ENCODE data around the gene TTC3.

Gene TTC3

DNA sequence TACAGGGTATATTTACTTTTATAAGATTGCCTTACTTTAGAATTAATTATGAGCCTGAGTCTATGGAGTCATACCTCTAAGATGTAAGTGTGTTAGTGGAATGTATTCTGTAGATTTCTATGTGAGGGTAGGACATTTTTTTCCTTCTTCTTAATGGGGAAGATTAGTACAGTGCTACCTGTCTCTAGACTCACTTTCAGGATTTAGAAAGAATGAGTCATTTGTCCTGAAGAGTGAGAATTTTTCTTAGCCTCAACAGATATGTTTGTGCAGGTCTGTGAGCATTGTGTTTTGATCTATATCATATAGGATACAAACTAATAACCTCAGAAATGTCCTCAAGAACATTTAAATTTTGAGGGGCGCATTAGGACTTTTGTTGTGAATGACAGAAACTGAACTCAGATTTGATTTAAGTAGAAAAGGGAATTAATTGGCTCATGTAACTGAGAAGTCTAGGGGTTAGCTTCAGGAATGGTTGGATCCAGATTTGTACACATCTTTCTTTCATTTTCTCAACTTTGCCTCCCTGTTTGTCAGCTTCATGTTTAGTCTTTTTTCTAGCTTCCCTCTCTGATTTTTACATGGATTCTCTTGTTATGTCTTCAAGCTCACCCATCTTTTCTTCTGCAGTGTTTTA, 45.3 kb downstream of the TTC3 start:
- TF ChIP-seq, protein P1, sequence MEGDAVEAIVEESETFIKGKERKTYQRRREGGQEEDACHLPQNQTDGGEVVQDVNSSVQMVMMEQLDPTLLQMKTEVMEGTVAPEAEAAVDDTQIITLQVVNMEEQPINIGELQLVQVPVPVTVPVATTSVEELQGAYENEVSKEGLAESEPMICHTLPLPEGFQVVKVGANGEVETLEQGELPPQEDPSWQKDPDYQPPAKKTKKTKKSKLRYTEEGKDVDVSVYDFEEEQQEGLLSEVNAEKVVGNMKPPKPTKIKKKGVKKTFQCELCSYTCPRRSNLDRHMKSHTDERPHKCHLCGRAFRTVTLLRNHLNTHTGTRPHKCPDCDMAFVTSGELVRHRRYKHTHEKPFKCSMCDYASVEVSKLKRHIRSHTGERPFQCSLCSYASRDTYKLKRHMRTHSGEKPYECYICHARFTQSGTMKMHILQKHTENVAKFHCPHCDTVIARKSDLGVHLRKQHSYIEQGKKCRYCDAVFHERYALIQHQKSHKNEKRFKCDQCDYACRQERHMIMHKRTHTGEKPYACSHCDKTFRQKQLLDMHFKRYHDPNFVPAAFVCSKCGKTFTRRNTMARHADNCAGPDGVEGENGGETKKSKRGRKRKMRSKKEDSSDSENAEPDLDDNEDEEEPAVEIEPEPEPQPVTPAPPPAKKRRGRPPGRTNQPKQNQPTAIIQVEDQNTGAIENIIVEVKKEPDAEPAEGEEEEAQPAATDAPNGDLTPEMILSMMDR (conservative IDR thresholded peaks at IDR 0.05) = no peak
- H3K27ac ChIP-seq = no peak overlapping the region

DNA sequence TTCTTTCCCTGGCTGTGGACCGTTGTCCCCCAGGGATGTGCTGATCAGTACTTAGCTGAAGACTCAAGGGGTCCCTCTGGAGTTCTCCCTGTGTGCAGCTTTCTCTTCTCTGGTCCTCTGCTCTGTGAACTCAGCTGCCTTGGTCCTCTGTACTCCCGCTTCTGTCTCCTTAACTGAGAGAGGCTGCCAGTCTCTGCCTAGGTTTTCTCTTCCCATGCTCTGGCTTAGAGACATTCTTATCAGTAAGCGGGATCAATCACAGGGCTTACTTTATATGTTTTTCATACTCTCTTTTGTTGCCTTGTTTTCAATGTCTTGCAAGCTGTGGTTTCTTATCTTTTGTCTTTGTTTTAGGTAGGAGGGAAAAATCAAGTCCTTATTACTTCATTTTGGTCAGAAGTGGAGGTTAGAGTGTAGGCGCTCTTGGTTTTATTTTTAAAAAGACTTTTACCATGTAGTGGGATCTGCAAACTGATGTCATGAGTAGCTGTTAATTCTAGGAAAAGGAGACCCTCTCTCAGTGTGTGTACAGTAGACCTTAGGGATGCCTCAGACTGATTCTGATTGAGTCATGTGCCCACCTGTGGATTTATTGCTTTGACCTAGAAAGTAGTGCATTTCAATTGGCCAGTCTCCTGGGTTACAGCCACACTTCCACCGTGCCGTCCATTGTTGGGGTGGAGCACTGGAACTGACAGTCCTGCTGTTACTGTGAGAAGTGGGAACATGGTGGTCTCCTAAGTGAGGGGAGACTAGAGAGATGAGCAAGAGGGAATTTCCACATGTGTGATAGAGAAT, 46.6 kb downstream of the TTC3 start:
- no peak overlapping the region for H3K27ac ChIP-seq
- TF ChIP-seq, protein P1 (conservative IDR thresholded peaks at IDR 0.05) = no peak

DNA sequence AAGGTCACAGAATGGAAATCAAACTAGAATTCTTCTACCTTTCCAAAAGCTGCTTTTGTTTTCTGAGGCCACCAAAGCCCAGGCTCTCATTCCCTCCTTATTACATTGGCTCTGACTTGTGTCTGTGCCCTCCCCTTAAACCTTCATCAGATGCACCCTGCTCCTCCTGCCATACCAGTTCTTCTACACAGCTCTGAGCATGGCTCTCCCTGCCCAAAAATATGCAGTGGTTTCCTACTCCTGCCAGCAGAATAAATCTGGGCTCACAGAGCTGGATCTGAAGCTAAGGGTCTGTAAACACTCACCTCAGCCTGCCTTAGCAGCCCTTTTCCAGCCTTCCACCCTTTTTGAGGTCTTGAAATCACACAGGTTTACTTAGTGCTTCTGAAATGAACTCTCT, 55.0 kb downstream of the TTC3 start:
- peak overlapping the region; percentile 14; the same call in 1 of the 2 replicates for H3K27ac ChIP-seq
- TF ChIP-seq, protein P1 (conservative IDR thresholded peaks at IDR 0.05) = no peak

DNA sequence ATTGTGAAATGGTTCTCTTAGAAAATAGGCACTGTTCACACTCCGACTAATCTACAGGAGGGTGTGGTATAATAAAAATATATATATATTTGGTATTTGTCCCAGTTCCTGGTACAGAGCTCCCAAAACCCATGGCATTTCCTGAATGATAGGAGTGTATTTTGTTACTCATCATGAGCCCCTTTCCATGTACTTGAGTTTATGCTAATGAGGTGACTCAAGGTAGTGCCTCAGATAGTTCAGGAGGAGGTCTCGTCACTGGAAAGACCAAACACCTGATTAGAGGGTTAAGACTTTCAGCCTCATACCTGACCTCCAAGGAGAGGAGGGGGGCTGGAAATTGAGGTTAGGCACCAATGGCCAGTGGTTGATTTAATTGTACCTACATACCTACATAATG, 57.9 kb downstream of the TTC3 start:
- TF ChIP-seq, protein P1 (conservative IDR thresholded peaks at IDR 0.05) = no peak
- H3K27ac ChIP-seq = no peak overlapping the region

DNA sequence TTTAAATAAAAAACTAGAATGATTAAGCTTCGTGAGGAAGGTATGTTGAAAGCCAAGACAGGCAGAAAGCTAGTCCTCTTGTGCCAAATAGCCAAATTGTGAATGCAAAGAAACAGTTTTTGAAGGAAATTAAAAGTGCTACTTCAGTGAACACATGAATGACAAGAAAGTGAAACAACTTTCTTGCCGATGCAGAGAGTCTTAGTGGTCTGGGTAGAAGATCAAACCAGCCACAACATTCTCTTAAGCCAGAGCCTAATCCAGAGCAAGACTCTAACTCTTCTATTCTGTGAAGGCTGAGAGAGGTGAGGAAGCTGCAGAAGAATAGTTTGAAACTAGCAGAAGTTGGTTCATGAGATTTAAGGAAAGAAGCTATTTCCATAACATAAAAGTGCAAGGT, 63.2 kb downstream of the TTC3 start:
- TF ChIP-seq, protein P1 (conservative IDR thresholded peaks at IDR 0.05) = no peak
- no peak overlapping the region for H3K27ac ChIP-seq

DNA sequence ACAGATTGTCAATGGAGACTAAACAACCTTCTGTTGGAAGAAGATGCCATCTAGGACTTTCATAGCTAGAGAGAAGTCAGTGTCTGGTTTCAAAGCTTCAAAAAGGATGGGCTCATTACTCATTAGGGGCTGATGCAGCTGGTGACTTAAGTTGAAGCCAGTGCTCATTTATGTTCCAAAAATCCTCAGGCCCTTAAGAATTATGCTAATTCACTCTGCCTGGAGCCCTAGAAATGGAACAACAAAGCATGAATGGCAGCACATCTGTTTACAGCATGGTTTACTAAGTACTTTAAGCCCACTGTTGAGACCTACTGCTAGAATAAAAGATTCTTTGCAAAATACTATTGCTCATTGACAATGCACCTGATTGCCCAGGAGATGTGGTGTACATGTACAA, 63.7 kb downstream of the TTC3 start:
- TF ChIP-seq, protein P1 (conservative IDR thresholded peaks at IDR 0.05) = no peak
- H3K27ac ChIP-seq = no peak overlapping the region

DNA sequence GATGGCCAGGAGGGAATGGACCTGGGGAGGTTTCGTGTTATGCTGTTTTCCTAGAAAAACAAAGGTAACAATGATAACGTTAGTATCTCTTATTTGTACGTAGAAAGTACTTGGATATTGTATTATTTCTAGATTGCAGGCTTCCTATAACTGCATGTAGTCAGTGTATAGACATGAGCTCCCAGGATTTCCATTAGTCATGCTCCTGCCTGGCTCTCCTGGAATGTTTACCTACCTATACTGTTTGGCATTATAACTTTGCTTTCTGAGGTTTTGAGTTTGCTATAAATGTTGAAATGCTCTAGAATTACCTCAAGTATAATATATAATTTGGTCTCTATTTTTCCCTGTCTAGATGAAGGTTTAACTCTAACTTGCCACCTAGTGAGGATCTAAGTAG, 66.1 kb downstream of the TTC3 start:
- H3K27ac ChIP-seq = no peak overlapping the region
- TF ChIP-seq, protein P1 (conservative IDR thresholded peaks at IDR 0.05) = no peak
